Astrocyte (in vitro differentiated cells and primary cell): ENCODE data around the gene FANK1. TPM values are rescaled to one million over a fixed set of nuclear protein-coding genes. Genes with fewer than 3 reads are reported as not detected.

Experiments
- DNase-seq: peaks from one replicate; pipeline ENCODE4 v3.0.0-alpha.2; 2010; ENCODE audit warnings: low read depth
- FAIRE-seq: peaks from 2 replicates; lab custom pipeline; 2011; peaks lifted over from hg19 to GRCh38; lab: Jason Lieb, UNC
- H2AFZ ChIP-seq: 2 replicates; pipeline ENCODE4 v1.6.0; 2012; ENCODE audit warnings: low read depth, low read length, inconsistent platforms
- H3K27ac ChIP-seq: 2 replicates; pipeline ENCODE4 v1.5.1; 2011; ENCODE audit warnings: low read depth, low read length, inconsistent platforms
- H3K27me3 ChIP-seq: 2 replicates; pipeline ENCODE4 v1.6.0; 2011; ENCODE audit warnings: low read length, inconsistent platforms; ENCODE audit not compliant: insufficient read depth
- H3K36me3 ChIP-seq: 2 replicates; pipeline ENCODE4 v1.5.1; 2011; ENCODE audit warnings: low read length, inconsistent platforms; ENCODE audit not compliant: insufficient read depth
- H3K4me1 ChIP-seq: 2 replicates; pipeline ENCODE4 v1.5.1; 2011; ENCODE audit warnings: low read length, inconsistent platforms; ENCODE audit not compliant: insufficient read depth
- H3K4me2 ChIP-seq: 2 replicates; pipeline ENCODE4 v1.6.0; 2012; ENCODE audit warnings: low read length, inconsistent platforms
- H3K4me3 ChIP-seq: 2 replicates; pipeline ENCODE4 v1.5.1; 2011; ENCODE audit warnings: low read depth, mild to moderate bottlenecking, low read length, inconsistent platforms; ENCODE audit not compliant: insufficient read depth
- H3K79me2 ChIP-seq: 2 replicates; pipeline ENCODE4 v1.6.0; 2012; ENCODE audit warnings: mild to moderate bottlenecking, low read length, inconsistent platforms; ENCODE audit not compliant: insufficient read depth
- H3K9ac ChIP-seq: 2 replicates; pipeline ENCODE4 v1.6.0; 2012; ENCODE audit warnings: mild to moderate bottlenecking, low read length, inconsistent platforms
- H3K9me3 ChIP-seq: 2 replicates; pipeline ENCODE4 v1.5.1; 2012; ENCODE audit warnings: low read depth, mild to moderate bottlenecking, low read length, inconsistent platforms; ENCODE audit not compliant: insufficient read depth
- H4K20me1 ChIP-seq: 2 replicates; pipeline ENCODE4 v1.6.0; 2012; ENCODE audit warnings: low read length, inconsistent platforms; ENCODE audit not compliant: insufficient read depth
- H3K27ac Mint-ChIP-seq: one replicate; pipeline ENCODE4 v1.8.0; 2021; ENCODE audit warnings: mild to moderate bottlenecking, mixed read lengths; ENCODE audit not compliant: unreplicated experiment
- H3K27me3 Mint-ChIP-seq: one replicate; pipeline ENCODE4 v1.8.0; 2021; ENCODE audit warnings: low read depth, mixed read lengths; ENCODE audit not compliant: unreplicated experiment
- H3K36me3 Mint-ChIP-seq: one replicate; pipeline ENCODE4 v1.8.0; 2021; ENCODE audit warnings: low read depth, mixed read lengths; ENCODE audit not compliant: unreplicated experiment
- H3K4me1 Mint-ChIP-seq: one replicate; pipeline ENCODE4 v1.8.0; 2021; ENCODE audit warnings: low read depth, mixed read lengths; ENCODE audit not compliant: unreplicated experiment
- H3K4me3 Mint-ChIP-seq: one replicate; pipeline ENCODE4 v1.8.0; 2021; ENCODE audit warnings: mild to moderate bottlenecking, moderate library complexity, mixed read lengths; ENCODE audit not compliant: unreplicated experiment
- H3K9me3 Mint-ChIP-seq: one replicate; pipeline ENCODE4 v1.8.0; 2021; ENCODE audit warnings: mild to moderate bottlenecking, mixed read lengths; ENCODE audit not compliant: unreplicated experiment
- CTCF ChIP-seq: IDR thresholded peaks from 2 replicates; pipeline ENCODE4 v1.5.1; 2011; ENCODE audit warnings: low read depth, mild to moderate bottlenecking, inconsistent platforms, low read length, moderate library complexity; ENCODE audit not compliant: insufficient read depth
- EZH2 ChIP-seq: IDR thresholded peaks from 2 replicates; pipeline ENCODE4 v1.6.1; 2012; ENCODE audit warnings: mild to moderate bottlenecking, low read length, inconsistent platforms; ENCODE audit not compliant: insufficient read depth
- total RNA-seq: library from RNA; stranded (reverse); gene quantifications from 2 replicates; pipeline ENCODE4 v1.2.1, GENCODE V29; 2021

FANK1 gene
- total RNA-seq, 1 donor from 2014 or later = 9.7 TPM

- H3K27ac Mint-ChIP-seq = no peak overlapping the region
- H3K27me3 ChIP-seq = no peaks in the 10 kb centered on the region
- DNase-seq (peak; percentile 23), FAIRE-seq (no peak)
- H3K27me3 Mint-ChIP-seq = no peaks in the 10 kb centered on the region
- H4K20me1 ChIP-seq = no peaks in the 10 kb centered on the region
- no peaks in the 10 kb centered on the region for H3K79me2 ChIP-seq
- H3K36me3 ChIP-seq = no peaks in the 10 kb centered on the region
- H3K9me3 ChIP-seq = peaks cover 21% of the 10 kb centered on the region
- no peak for TF ChIP-seq EZH2
- TF ChIP-seq CTCF = no peak
- H3K4me1 ChIP-seq = no peaks in the 10 kb centered on the region
- H3K9ac ChIP-seq = no peak overlapping the region
- H3K4me3 Mint-ChIP-seq = no peak overlapping the region
- H3K4me1 Mint-ChIP-seq = no peaks in the 10 kb centered on the region
- H3K36me3 Mint-ChIP-seq = peaks cover 14% of the 10 kb centered on the region
- H2AFZ ChIP-seq = no peak overlapping the region
- peaks cover 27% of the 10 kb centered on the region for H3K9me3 Mint-ChIP-seq
- no peak overlapping the region for H3K27ac ChIP-seq
- H3K4me3 ChIP-seq = no peak overlapping the region
- no peak overlapping the region for H3K4me2 ChIP-seq
These were observed 57.5 kb downstream of the FANK1 start for GRCh38 chr10:125953778-125954385.

GRCh38 chr10:125955766-125956165 lies 59.4 kb downstream of the FANK1 start:
- no peak for TF ChIP-seq CTCF
- H3K4me1 Mint-ChIP-seq = peaks cover 5% of the 10 kb centered on the region
- DNase-seq (no peak), FAIRE-seq (no peak)
- Histone ChIP-seq H3K79me2 (no peaks in the 10 kb centered on the region), H3K27ac (no peak overlapping the region), H3K4me1 (no peaks in the 10 kb centered on the region), H3K36me3 (no peaks in the 10 kb centered on the region), H4K20me1 (no peaks in the 10 kb centered on the region), H3K27me3 (no peaks in the 10 kb centered on the region), H3K4me3 (no peak overlapping the region), H3K4me2 (no peak overlapping the region), H3K9ac (no peak overlapping the region), H2AFZ (no peak overlapping the region), H3K9me3 (peaks cover 21% of the 10 kb centered on the region)
- no peak overlapping the region for H3K4me3 Mint-ChIP-seq
- peaks cover 27% of the 10 kb centered on the region for H3K9me3 Mint-ChIP-seq
- H3K27ac Mint-ChIP-seq = no peak overlapping the region
- peaks cover 14% of the 10 kb centered on the region for H3K36me3 Mint-ChIP-seq
- H3K27me3 Mint-ChIP-seq = no peaks in the 10 kb centered on the region

GRCh38 chr10:125961743-125962142 lies 65.4 kb downstream of the FANK1 start:
- Mint-ChIP-seq H3K4me3 (no peak overlapping the region), H3K36me3 (no peaks in the 10 kb centered on the region), H3K27me3 (no peaks in the 10 kb centered on the region), H3K9me3 (peaks cover 9% of the 10 kb centered on the region), H3K4me1 (peaks cover 5% of the 10 kb centered on the region), H3K27ac (no peak overlapping the region)
- Histone ChIP-seq H3K9me3 (no peaks in the 10 kb centered on the region), H4K20me1 (no peaks in the 10 kb centered on the region), H3K4me2 (no peak overlapping the region), H3K36me3 (no peaks in the 10 kb centered on the region), H3K27ac (no peak overlapping the region), H3K4me1 (no peaks in the 10 kb centered on the region), H3K79me2 (no peaks in the 10 kb centered on the region), H3K27me3 (no peaks in the 10 kb centered on the region), H3K4me3 (no peak overlapping the region), H2AFZ (no peak overlapping the region), H3K9ac (no peak overlapping the region)
- TF ChIP-seq CTCF (no peak), EZH2 (no peak)
- no peak for DNase-seq
- FAIRE-seq = no peak
